ENCODE data around the gene DCTPP1. TPM values are rescaled to one million over a fixed set of nuclear protein-coding genes. Genes with fewer than 3 reads are reported as not detected.

DCTPP1 gene
- total and polyA plus RNA-seq, 9 of the 15 experiments (the other 6 are each of a cell fraction or from before 2014, with no cell fraction given): 45.0 to 132 (median 80.6) TPM

DNA sequence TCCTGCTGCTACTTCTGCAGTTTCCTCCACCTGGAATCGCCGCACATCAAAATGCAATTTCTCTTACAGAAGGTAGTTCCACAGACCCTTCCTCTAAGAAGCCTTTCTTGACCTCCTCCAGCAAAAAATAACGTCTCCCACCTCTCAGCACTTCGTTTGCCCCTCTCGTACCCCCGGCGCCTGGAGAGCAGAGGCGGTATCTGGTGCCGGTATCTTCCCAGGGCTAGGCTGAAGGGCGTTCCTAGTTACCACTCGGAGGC lies 482 bp downstream of the DCTPP1 start (continued):
- TF ChIP-seq, protein P1, sequence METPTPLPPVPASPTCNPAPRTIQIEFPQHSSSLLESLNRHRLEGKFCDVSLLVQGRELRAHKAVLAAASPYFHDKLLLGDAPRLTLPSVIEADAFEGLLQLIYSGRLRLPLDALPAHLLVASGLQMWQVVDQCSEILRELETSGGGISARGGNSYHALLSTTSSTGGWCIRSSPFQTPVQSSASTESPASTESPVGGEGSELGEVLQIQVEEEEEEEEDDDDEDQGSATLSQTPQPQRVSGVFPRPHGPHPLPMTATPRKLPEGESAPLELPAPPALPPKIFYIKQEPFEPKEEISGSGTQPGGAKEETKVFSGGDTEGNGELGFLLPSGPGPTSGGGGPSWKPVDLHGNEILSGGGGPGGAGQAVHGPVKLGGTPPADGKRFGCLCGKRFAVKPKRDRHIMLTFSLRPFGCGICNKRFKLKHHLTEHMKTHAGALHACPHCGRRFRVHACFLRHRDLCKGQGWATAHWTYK (CRISPR knock-in tag; IDR thresholded peaks at IDR 0.05): no peak
- no peak for TF ChIP-seq NR2C1 (IDR thresholded peaks at IDR 0.05)
- TF ChIP-seq NR2C1 (tag; IDR thresholded peaks at IDR 0.05): no peak
- no peak for TF ChIP-seq CAMTA2 (CRISPR knock-in tag; conservative IDR thresholded peaks at IDR 0.05)
- TF ChIP-seq, protein P2, sequence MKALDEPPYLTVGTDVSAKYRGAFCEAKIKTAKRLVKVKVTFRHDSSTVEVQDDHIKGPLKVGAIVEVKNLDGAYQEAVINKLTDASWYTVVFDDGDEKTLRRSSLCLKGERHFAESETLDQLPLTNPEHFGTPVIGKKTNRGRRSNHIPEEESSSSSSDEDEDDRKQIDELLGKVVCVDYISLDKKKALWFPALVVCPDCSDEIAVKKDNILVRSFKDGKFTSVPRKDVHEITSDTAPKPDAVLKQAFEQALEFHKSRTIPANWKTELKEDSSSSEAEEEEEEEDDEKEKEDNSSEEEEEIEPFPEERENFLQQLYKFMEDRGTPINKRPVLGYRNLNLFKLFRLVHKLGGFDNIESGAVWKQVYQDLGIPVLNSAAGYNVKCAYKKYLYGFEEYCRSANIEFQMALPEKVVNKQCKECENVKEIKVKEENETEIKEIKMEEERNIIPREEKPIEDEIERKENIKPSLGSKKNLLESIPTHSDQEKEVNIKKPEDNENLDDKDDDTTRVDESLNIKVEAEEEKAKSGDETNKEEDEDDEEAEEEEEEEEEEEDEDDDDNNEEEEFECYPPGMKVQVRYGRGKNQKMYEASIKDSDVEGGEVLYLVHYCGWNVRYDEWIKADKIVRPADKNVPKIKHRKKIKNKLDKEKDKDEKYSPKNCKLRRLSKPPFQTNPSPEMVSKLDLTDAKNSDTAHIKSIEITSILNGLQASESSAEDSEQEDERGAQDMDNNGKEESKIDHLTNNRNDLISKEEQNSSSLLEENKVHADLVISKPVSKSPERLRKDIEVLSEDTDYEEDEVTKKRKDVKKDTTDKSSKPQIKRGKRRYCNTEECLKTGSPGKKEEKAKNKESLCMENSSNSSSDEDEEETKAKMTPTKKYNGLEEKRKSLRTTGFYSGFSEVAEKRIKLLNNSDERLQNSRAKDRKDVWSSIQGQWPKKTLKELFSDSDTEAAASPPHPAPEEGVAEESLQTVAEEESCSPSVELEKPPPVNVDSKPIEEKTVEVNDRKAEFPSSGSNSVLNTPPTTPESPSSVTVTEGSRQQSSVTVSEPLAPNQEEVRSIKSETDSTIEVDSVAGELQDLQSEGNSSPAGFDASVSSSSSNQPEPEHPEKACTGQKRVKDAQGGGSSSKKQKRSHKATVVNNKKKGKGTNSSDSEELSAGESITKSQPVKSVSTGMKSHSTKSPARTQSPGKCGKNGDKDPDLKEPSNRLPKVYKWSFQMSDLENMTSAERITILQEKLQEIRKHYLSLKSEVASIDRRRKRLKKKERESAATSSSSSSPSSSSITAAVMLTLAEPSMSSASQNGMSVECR (CRISPR knock-in tag; IDR thresholded peaks at IDR 0.05): no peak
- TF ChIP-seq COPS2 (conservative IDR thresholded peaks at IDR 0.05): no peak
- no peak for TF ChIP-seq MED1 (CRISPR knock-in tag; IDR thresholded peaks at IDR 0.05; ENCODE audit: borderline replicate concordance)
- no peak for TF ChIP-seq MAFF (IDR thresholded peaks at IDR 0.05; ENCODE audit: low read length)
- no peak for TF ChIP-seq MTA3 (IDR thresholded peaks at IDR 0.05; ENCODE audit: borderline replicate concordance)
- TF ChIP-seq ZNF197 (CRISPR knock-in tag; IDR thresholded peaks at IDR 0.05; ENCODE audit: low read depth): no peak
- TF ChIP-seq, protein P3, sequence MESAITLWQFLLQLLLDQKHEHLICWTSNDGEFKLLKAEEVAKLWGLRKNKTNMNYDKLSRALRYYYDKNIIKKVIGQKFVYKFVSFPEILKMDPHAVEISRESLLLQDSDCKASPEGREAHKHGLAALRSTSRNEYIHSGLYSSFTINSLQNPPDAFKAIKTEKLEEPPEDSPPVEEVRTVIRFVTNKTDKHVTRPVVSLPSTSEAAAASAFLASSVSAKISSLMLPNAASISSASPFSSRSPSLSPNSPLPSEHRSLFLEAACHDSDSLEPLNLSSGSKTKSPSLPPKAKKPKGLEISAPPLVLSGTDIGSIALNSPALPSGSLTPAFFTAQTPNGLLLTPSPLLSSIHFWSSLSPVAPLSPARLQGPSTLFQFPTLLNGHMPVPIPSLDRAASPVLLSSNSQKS (CRISPR knock-in tag; IDR thresholded peaks at IDR 0.05): no peak
- TF ChIP-seq KLF1 (tag; IDR thresholded peaks at IDR 0.05): no peak

All from K562 (cell line).